Erythroblast (primary cell): ENCODE data around the gene ABTB1.

Experiments
- GATA1 ChIP-seq: IDR thresholded peaks from 2 replicates; pipeline ENCODE4 v1.6.1; 2011; ENCODE audit warnings: low read depth, mild to moderate bottlenecking, control low read depth, low read length, moderate library complexity
- POLR2A ChIP-seq: IDR thresholded peaks from 2 replicates; pipeline ENCODE4 v1.6.1; 2011; ENCODE audit warnings: mild to moderate bottlenecking, low read length

DNA sequence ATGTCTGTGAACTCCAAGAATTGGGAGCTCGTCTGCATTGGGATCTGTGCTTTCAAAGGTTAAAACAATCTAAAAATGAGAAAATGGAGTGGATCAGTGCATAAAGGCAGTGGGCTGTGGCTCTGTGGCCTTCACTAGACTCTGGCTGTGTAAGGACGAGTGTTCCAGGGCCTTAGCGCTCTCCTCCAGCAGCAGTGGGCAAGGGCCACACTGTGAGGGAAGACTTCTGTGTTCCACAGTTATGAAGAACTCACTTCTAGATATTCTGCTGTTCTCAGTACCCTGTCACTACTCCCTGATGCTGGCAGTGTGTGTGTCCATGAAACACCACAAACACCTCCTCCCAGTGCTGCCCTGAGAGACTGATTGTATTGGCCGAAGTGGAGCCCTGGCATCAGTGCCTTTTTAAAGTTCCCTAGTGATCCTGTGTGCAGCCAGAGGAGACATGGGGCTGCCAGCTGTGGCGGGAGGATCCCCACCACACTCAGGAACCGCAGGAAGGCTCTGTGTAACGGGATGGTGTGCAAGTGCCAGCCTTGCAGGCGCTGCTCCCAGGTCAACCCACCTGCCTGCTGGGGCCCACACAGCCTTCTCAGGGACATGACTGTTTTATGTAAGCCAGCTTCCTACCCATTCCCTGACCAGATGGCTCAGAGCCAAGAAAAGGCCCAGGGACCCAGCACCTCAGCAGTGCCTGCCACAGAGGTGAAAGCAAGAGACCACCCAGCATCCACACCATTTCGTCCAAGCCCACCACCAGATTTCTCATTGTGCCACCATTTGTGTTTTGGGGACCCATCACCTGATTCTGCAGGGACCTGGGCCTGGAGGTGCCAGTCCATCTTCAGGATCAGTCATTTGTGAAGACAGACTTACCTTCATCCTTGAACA is 40.4 kb downstream of the ABTB1 start:
- no peak for TF ChIP-seq POLR2A
- no peak for TF ChIP-seq GATA1
